Skeletal muscle satellite cell (primary cell): Measurements from ENCODE around the gene ZSWIM3. TPM values are rescaled to one million over a fixed set of nuclear protein-coding genes. Genes with fewer than 3 reads are reported as not detected.

Experiments
- H3K27me3 ChIP-seq: 2 replicates; pipeline ENCODE4 v1.7.0; 2013; ENCODE audit warnings: low read length; ENCODE audit not compliant: control insufficient read depth, insufficient read depth
- H3K36me3 ChIP-seq: 2 replicates; pipeline ENCODE4 v1.7.0; 2013; ENCODE audit warnings: mild to moderate bottlenecking, control low read depth, low read length; ENCODE audit not compliant: insufficient read depth
- H3K4me1 ChIP-seq: 2 replicates; pipeline ENCODE4 v1.7.0; 2013; ENCODE audit warnings: low read length; ENCODE audit not compliant: control insufficient read depth, insufficient read depth
- H3K4me2 ChIP-seq: 2 replicates; pipeline ENCODE4 v1.7.0; 2013; ENCODE audit warnings: mild to moderate bottlenecking, low read length
- H3K4me3 ChIP-seq: 2 replicates; pipeline ENCODE4 v1.7.0; 2013; ENCODE audit warnings: low read length
- H3K9ac ChIP-seq: 2 replicates; pipeline ENCODE4 v1.7.0; 2013; ENCODE audit warnings: mild to moderate bottlenecking, low read depth, low read length, moderate library complexity
- H3K9me3 ChIP-seq: replicated peaks from 2 replicates; pipeline ENCODE4 v1.7.0; 2013; ENCODE audit warnings: mild to moderate bottlenecking, control low read depth, low read length
- total RNA-seq: library from RNA; depleted of rRNA; stranded (reverse); fragments of >200 nt; gene quantifications from 2 replicates; pipeline ENCODE4 v1.2.3, GENCODE V29; 2012; rRNA removed

Gene ZSWIM3
- 4.8 TPM in 2 replicates for total RNA-seq

DNA sequence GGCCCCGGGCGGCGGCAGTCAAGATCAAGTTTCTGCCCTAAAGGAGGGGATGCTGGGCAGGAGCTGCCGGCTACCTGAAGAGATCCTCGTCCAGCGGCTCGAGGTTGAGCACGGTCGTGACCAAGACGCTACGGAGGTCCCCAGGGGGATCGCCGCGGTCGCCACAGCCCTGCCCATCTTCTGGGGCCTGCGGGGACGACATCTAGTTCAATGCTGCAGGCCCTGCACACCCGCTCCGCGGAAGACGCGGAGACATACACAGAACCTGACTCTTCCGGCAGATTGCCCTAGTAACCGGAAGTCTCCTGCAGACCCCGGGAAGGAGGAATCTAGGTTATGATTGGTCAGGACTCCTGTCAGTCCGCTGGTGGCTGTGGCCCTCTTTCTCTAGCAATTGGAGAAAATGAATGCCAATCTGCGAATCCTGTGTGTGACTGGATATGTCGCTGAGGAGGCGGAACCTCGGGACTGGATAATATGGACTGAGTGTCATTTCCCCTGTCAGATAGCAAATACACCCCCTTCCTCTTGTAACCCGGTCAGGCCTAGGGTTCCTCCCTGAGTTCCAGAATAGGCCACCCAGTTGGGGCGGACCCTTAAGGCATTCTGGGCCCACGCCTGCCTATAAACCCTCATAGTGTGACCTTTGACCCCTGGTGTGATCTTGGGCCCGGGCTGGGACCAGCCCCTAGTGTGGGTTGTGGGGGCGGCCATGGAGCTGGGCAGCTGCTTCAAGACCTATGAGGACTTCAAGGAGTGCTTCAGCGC, at the start of gene ZSWIM3, which contains the start of gene ACOT8:
Gene ZSWIM3 (plus strand): TSS at position 501 of the 768 bp plus-strand sequence. CDS start 212 bp downstream, at position 713.
Gene ACOT8 (minus strand): TSS at position 279 of the 768 bp plus-strand sequence. CDS start 77 bp downstream, at position 202.
- Histone ChIP-seq H3K4me2 (peak within 1 kb of the TSS; percentile 98), H3K9ac (peak within 1 kb of the TSS; percentile 89), H3K27me3 (no peaks in the 10 kb centered on the region), H3K4me3 (peak within 1 kb of the TSS; percentile 93), H3K36me3 (peaks cover 8% of the 10 kb centered on the region), H3K4me1 (peaks cover 19% of the 10 kb centered on the region), H3K9me3 (no peaks in the 10 kb centered on the region)

DNA sequence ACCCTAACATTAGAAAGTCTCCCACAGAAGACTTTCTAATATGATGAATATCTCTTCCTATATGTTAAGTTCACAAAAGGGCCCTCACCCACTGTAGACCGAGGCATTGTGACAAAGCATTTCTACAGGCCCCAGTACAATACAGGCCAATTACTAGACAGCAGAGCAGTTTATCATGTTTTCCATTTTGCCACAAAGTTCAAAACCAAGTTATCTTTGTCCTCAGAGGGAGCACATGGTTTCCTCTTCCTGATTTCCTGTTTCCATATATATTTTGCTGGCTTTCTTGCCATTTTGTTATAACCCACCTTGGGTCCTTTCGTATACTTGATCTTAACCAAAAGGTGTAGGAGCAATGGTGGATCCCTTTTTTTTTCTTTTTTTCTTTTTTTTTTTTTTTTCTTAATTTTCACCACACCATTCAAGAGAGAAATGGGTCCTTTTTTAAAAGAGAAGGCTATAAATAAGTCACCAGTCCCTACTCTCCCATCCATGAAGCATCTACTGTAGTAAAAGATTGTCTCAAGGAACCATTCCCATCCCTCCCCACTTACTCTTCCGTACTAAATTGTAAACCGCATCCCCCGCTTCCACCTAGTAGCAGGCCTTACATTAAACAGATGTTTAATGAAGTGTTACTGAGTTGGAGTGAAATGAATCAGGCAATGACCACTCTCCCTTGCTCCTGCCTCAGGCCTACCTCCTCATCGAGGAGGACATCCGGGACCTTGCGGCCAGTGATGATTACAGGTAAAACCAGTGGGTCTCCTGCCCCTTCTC, 47.0 kb upstream of the ZSWIM3 start:
- H3K9me3 ChIP-seq: no peaks in the 10 kb centered on the region
- no peak overlapping the region for H3K9ac ChIP-seq
- H3K4me3 ChIP-seq: no peak overlapping the region
- peaks cover 40% of the 10 kb centered on the region for H3K36me3 ChIP-seq
- H3K4me1 ChIP-seq: peaks cover 14% of the 10 kb centered on the region
- no peak overlapping the region for H3K4me2 ChIP-seq
- H3K27me3 ChIP-seq: no peaks in the 10 kb centered on the region

DNA sequence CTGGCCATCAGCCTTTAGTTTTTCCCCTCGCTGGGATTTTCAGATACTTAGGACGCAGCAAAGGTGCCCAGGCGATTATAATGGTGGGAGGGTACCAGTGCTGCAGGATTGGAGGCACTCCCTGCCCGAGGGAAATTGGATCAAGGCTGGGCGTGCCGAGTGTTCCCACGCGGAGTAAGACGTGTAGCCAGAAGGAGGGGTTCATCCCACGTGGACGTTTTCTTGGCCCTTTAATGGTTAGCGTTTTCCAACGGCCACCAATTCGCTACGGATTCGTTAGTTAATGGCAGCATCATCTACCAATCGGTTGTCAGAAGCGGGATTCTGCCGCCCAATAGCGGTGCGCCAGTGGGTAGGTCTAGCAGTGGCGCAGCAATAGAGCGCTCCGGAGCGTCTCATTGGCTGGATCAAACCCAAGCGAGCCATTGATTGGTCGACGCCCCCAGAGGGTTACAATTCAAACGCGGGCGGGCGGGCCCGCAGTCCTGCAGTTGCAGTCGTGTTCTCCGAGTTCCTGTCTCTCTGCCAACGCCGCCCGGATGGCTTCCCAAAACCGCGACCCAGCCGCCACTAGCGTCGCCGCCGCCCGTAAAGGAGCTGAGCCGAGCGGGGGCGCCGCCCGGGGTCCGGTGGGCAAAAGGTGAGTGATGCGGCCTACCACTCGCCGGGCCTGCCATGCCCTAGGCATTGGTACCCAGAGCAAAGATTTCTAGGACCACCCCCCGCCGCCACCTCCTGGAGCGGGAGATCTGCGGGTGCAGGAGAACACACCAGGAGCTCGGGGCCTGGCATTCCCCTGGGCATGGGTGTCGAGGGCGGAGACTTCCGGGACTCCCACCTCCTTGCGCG, 45.0 kb upstream of the ZSWIM3 start, which contains the start of gene UBE2C:
Gene UBE2C (plus strand): TSS at position 488 of the 849 bp plus-strand sequence. CDS start 52 bp downstream, at position 540.
- Histone ChIP-seq H3K4me2 (peak within 1 kb of the TSS; percentile 84), H3K4me3 (peak within 1 kb of the TSS; percentile 78), H3K9me3 (no peaks in the 10 kb centered on the region), H3K36me3 (peaks cover 31% of the 10 kb centered on the region), H3K4me1 (peaks cover 20% of the 10 kb centered on the region), H3K27me3 (no peaks in the 10 kb centered on the region), H3K9ac (peak within 1 kb of the TSS; percentile 83)

DNA sequence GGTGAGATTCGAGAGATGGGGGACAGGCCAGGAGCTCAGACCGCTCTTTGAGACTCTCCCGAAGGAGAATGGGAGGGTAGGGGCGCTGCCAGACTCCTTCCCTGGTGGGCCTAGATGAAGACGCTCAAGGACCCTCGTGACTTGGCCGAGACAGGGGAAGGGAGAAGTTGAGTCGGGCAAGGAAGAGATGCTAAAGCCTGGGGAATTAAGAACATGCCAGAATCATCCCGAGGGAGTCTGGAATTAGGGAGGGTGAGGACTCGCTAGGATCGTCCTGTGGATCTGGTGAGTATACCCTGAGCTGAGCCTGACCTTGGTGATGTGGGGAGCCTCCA, 44.4 kb upstream of the ZSWIM3 start:
- Histone ChIP-seq H3K9ac (peak overlapping the region; percentile 83), H3K27me3 (no peaks in the 10 kb centered on the region), H3K4me1 (peaks cover 24% of the 10 kb centered on the region), H3K4me2 (peak overlapping the region; percentile 84), H3K9me3 (no peaks in the 10 kb centered on the region), H3K4me3 (peak overlapping the region; percentile 78), H3K36me3 (peaks cover 31% of the 10 kb centered on the region)

DNA sequence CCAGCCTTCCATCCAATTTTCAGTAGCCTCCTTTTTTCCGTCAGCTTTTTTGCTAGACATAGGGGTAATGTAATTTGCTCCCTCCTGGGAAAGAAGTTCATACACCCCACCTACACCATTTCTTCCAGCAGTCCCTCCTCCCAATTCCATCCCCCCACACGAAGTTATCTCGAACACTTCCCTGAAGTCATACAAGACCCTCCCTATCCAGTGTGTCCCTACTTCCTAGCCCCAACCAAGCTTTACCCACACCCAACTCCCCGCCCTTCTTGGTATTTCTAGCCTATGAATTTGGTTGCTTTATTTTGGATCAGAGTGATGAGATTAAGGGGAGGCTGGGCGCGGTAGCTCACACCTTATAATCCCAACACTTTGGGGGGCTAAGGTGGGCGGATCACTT, 43.9 kb upstream of the ZSWIM3 start:
- no peaks in the 10 kb centered on the region for H3K27me3 ChIP-seq
- H3K4me1 ChIP-seq: peaks cover 28% of the 10 kb centered on the region
- H3K9ac ChIP-seq: peak overlapping the region; percentile 83
- peak overlapping the region; percentile 78 for H3K4me3 ChIP-seq
- peak overlapping the region; percentile 84 for H3K4me2 ChIP-seq
- H3K36me3 ChIP-seq: peaks cover 31% of the 10 kb centered on the region
- H3K9me3 ChIP-seq: no peaks in the 10 kb centered on the region

DNA sequence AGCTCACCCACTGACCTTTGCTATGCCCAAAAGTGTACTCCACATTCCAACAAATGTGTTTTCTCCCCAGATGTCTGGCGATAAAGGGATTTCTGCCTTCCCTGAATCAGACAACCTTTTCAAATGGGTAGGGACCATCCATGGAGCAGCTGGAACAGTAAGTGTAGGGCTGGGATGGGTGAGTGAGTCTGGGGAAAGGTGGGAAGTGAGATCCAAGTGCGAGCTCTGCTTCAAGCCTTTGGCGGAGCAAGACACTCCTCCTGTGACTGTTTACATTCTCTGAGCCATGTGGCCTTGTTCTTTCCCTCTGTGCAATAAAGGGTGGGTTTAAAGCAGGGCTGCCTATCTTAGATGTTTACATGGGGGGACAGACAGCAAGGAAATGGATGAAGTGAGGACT, 43.1 kb upstream of the ZSWIM3 start:
- Histone ChIP-seq H3K4me3 (peak overlapping the region; percentile 26), H3K36me3 (peaks cover 25% of the 10 kb centered on the region), H3K9ac (no peak overlapping the region), H3K4me1 (peaks cover 28% of the 10 kb centered on the region), H3K27me3 (no peaks in the 10 kb centered on the region), H3K9me3 (no peaks in the 10 kb centered on the region), H3K4me2 (peak overlapping the region; percentile 61)

DNA sequence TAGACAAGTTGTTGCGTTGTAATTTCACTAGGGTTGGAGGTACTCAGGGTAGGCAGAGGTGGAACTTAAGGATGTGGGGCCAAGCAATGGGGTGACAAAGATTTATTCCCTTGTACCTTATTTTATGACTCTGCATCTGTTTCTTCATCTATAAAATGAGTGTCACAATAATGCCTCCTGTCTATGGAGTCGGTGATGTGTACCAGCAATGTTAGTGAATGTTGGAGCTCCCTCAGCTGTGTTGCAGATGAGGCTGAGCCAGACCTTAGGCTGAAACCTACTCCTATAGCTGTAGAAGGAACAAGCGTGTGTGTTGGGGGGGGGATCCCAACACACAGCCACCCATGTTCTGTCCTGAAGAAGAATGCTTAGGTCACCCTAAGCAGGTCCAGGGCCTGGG, 40.5 kb upstream of the ZSWIM3 start:
- Histone ChIP-seq H3K9ac (no peak overlapping the region), H3K9me3 (no peaks in the 10 kb centered on the region), H3K4me1 (peaks cover 26% of the 10 kb centered on the region), H3K4me2 (no peak overlapping the region), H3K27me3 (no peaks in the 10 kb centered on the region), H3K36me3 (peaks cover 3% of the 10 kb centered on the region), H3K4me3 (no peak overlapping the region)

DNA sequence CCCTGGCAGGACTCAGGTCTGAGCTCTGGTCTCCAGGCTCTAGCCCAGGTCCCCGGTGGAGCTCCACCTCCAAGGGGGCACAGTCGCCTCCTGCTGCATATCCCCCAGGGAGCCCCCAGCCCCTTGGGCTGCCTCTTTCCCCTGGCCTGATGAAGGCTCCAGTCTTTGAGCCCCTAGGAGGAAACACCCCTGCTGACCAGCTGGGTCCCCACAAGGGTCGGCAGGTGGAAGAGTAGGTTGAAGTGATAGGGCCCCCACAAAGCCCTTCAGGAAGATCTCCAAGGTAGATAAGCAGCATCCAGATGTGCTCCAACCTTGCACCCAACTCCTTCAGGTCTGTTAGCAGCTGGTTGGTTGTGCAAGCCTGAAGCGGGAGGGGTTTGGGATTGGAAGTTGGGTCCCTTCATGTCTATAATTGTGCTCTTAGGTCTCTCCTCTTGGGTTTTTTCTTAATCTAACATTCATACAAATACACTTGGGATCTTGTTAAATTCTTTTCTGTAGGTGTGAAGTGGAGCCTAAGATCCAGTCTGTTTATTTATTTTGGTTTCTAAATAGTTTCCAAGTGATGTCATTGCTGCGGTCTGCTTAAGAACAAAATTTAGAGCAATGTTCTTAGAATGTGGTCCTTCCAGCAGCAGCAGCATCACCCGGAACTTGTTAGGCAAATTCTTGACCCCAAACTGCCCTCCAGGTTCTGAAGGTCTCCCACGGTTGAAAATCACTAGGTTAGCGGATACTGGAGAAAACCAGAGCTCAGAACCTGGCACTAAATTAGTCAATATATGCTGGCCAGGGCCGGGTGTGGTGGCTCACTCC, 39.8 kb upstream of the ZSWIM3 start:
- Histone ChIP-seq H3K4me2 (no peak overlapping the region), H3K9ac (no peak overlapping the region), H3K4me3 (no peak overlapping the region), H3K4me1 (peaks cover 25% of the 10 kb centered on the region), H3K36me3 (peaks cover 3% of the 10 kb centered on the region), H3K9me3 (no peaks in the 10 kb centered on the region), H3K27me3 (no peaks in the 10 kb centered on the region)

DNA sequence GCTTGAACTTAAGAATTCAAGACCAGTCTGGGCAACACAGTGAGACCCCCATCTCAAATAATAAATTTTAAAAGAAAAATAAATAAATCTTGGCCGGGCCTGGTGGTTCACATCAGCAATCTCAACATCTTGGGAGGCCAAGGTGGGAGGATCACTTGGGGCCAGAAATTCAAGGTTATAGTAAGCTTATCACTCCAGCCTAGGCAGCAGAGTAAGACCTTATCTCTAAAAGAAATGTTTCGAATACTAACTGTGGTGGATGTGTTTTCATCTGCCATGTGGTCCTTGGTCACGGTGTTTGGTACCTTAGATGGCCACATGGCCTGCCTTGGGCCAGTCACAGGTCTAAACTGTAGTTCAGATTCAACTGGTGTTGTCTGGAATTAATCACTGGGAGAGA, 39.2 kb upstream of the ZSWIM3 start:
- peaks cover 30% of the 10 kb centered on the region for H3K4me1 ChIP-seq
- H3K27me3 ChIP-seq: no peaks in the 10 kb centered on the region
- H3K36me3 ChIP-seq: peaks cover 3% of the 10 kb centered on the region
- no peaks in the 10 kb centered on the region for H3K9me3 ChIP-seq
- no peak overlapping the region for H3K4me3 ChIP-seq
- H3K4me2 ChIP-seq: no peak overlapping the region
- H3K9ac ChIP-seq: no peak overlapping the region

DNA sequence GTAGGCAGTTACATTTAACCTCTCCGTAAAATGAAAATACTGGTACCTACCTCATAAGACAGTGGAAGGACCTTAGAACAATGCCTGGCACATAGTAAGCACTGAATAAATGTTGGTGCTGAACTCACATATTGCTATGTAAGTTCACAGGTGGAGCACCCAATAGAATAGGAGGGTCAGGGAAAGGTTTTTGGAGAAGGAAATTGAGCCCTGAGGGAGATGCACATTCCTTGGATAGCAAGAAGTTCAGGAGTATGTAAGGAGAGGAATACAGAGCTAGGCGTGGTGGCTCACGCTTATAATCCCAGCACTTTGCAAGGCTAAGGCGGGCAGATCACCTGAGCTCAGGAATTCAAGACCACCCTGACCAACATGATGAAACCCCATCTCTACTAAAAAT, 37.9 kb upstream of the ZSWIM3 start:
- Histone ChIP-seq H3K4me3 (no peak overlapping the region), H3K36me3 (peaks cover under 1% of the 10 kb centered on the region), H3K9me3 (no peaks in the 10 kb centered on the region), H3K4me1 (peaks cover 31% of the 10 kb centered on the region), H3K9ac (no peak overlapping the region), H3K4me2 (no peak overlapping the region), H3K27me3 (no peaks in the 10 kb centered on the region)
